Measurements from ENCODE around the gene HTT. TPM values are rescaled to one million over a fixed set of nuclear protein-coding genes. Genes with fewer than 3 reads are reported as not detected.

HTT gene
- total RNA-seq, 1 donor from 2014 or later = 43.8 TPM

DNA sequence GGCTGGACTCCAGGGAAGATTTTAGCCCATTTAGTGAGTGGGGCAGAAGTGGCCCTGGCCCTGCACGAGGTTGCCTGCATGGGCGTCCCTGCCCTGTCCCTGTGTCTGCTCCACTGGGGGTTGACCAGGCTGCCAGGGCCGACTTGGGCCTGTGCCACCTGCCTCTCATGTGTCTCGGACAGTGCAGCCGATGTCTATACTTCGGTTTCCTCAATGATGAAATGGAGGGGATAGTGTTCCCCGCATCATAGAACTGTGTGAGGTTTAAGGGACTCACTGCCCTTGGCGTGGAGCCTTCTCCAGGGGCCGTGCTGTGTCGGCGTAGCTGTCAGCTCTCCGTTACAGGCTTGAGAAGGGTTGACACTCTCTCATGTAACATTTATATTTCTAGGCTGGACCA is 147.5 kb downstream of the HTT start:
- no peak for DNase-seq (ENCODE audit: low read depth)
- Histone ChIP-seq H3K36me3 (ENCODE audit: control insufficient read depth, insufficient read depth, low read length) (peaks cover 2% of the 10 kb centered on the region), H3K27me3 (ENCODE audit: control insufficient read depth, insufficient read depth, low read length) (no peaks in the 10 kb centered on the region), H3K4me3 (ENCODE audit: low read depth, low read length) (no peak overlapping the region)
- TF ChIP-seq, protein P1, sequence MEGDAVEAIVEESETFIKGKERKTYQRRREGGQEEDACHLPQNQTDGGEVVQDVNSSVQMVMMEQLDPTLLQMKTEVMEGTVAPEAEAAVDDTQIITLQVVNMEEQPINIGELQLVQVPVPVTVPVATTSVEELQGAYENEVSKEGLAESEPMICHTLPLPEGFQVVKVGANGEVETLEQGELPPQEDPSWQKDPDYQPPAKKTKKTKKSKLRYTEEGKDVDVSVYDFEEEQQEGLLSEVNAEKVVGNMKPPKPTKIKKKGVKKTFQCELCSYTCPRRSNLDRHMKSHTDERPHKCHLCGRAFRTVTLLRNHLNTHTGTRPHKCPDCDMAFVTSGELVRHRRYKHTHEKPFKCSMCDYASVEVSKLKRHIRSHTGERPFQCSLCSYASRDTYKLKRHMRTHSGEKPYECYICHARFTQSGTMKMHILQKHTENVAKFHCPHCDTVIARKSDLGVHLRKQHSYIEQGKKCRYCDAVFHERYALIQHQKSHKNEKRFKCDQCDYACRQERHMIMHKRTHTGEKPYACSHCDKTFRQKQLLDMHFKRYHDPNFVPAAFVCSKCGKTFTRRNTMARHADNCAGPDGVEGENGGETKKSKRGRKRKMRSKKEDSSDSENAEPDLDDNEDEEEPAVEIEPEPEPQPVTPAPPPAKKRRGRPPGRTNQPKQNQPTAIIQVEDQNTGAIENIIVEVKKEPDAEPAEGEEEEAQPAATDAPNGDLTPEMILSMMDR (IDR thresholded peaks at IDR 0.05; ENCODE audit: insufficient read depth, low read length, poor library complexity, severe bottlenecking) = no peak

DNA sequence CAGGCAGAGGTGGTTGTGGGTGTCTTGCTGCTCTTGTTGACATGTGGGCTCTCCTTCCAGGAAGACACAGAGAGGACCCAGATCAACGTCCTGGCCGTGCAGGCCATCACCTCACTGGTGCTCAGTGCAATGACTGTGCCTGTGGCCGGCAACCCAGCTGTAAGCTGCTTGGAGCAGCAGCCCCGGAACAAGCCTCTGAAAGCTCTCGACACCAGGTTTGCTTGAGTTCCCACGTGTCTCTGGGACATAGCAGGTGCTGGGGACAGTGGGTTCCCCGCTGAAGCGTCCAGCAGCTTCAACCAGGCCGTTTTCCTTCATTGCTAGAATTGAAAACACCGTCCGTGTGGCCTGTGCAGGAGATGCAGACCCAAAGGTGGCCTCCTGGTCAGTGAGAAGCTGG is 148.9 kb downstream of the HTT start:
- H3K27me3 ChIP-seq (ENCODE audit: control insufficient read depth, insufficient read depth, low read length) = no peaks in the 10 kb centered on the region
- H3K4me3 ChIP-seq (ENCODE audit: low read depth, low read length) = no peak overlapping the region
- H3K36me3 ChIP-seq (ENCODE audit: control insufficient read depth, insufficient read depth, low read length) = peaks cover 2% of the 10 kb centered on the region
- no peak for DNase-seq (ENCODE audit: low read depth)
- TF ChIP-seq, protein P1 (IDR thresholded peaks at IDR 0.05; ENCODE audit: insufficient read depth, low read length, poor library complexity, severe bottlenecking) = no peak

DNA sequence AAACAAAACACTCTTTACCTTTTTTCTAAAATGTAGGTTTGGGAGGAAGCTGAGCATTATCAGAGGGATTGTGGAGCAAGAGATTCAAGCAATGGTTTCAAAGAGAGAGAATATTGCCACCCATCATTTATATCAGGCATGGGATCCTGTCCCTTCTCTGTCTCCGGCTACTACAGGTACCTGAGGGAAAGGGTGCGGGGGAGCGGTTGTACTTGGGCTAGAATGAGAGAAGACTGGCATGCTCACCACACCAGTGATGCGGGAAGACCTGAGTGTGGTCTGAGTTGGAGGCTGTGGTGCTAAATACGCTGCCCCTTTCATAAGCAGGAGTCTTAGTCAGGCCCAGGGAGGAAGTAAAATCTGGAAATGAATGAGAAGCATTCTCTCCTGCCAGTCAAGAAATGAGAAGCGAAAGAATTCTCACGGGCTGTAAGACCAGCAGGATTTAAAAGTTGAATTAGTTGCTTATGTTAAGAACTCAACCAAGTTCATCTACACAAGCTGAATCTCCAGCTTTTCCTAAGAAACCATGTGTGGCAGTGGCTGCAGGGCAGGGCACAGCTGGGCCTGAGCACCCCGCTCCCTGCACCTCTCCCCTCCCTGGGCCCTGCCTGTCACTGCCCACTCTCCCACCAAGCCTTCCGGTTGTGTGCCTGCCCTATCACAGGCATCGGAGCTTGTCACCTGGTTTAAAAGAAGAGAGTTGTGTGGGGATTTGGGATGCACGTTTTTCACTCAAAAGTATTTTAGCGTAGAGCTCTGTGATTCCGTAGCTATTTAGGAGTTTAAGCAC is 149.7 kb downstream of the HTT start:
- Histone ChIP-seq H3K27me3 (ENCODE audit: control insufficient read depth, insufficient read depth, low read length) (no peaks in the 10 kb centered on the region), H3K36me3 (ENCODE audit: control insufficient read depth, insufficient read depth, low read length) (peaks cover 6% of the 10 kb centered on the region), H3K4me3 (ENCODE audit: low read depth, low read length) (no peak overlapping the region)
- no peak for DNase-seq (ENCODE audit: low read depth)
- TF ChIP-seq, protein P1 (IDR thresholded peaks at IDR 0.05; ENCODE audit: insufficient read depth, low read length, poor library complexity, severe bottlenecking) = no peak

DNA sequence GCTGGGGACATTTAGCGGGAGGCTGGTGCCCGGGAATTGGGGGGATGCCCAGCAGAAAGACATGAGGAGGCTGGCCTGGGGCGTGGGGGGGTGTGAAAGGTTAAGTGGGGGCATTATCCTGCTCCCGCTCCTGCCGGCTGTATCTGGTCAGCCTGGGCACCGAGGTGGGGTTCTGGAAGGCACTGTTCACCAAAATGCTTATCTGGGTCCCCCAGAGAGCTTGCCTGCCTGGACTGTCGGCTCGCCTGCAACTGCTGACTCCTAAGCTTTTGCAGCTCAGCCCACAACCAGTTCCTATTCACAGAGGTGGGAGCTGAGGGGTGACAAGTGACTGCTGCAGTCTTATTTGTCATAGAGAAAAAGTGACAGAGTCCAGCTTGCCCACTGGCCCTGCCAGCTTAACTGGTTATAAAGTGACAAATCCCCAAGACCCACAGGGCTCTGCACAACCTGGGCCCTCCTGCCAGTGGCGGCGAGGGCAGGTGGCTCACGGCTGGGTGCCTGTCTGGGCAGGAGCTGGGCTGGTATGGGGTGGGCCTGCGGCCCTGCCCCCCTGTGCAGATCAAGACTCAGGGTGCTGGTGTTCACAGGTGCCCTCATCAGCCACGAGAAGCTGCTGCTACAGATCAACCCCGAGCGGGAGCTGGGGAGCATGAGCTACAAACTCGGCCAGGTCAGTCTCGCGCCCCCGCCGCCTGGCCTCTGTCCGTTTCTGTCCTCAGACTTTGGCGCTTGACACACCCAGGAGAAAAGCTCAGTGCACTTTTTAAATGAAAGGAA is 150.8 kb downstream of the HTT start:
- DNase-seq (ENCODE audit: low read depth) = no peak

DNA sequence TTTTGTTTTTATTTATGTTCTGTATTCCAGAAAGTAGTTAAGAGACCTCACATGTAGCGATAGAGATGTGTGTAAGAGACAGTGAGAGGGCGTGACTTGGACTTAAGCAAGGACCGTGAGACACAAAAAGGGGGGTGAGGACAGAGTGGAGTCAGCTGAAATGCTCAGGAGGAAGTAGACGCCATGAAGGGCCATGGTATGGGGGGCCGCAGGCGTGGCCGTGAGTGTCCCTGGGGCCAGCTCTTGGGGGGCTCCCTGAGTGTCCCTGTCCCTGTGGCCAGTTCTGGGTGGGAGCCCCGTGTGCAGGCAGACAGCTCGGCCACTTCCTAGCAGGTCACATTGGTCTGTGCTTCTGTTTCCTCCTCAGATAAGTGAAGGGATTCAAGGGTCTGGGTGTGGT is 151.5 kb downstream of the HTT start:
- Histone ChIP-seq H3K4me3 (ENCODE audit: low read depth, low read length) (no peak overlapping the region), H3K27me3 (ENCODE audit: control insufficient read depth, insufficient read depth, low read length) (no peaks in the 10 kb centered on the region), H3K36me3 (ENCODE audit: control insufficient read depth, insufficient read depth, low read length) (peaks cover 7% of the 10 kb centered on the region)
- DNase-seq (ENCODE audit: low read depth) = no peak
- TF ChIP-seq, protein P1 (IDR thresholded peaks at IDR 0.05; ENCODE audit: insufficient read depth, low read length, poor library complexity, severe bottlenecking) = no peak

More for the DNA sequence above, 150.8 kb downstream of the HTT start:
- H3K4me3 ChIP-seq (ENCODE audit: low read depth, low read length) = no peak overlapping the region
- no peaks in the 10 kb centered on the region for H3K27me3 ChIP-seq (ENCODE audit: control insufficient read depth, insufficient read depth, low read length)
- peaks cover 7% of the 10 kb centered on the region for H3K36me3 ChIP-seq (ENCODE audit: control insufficient read depth, insufficient read depth, low read length)
- TF ChIP-seq, protein P1 (IDR thresholded peaks at IDR 0.05; ENCODE audit: insufficient read depth, low read length, poor library complexity, severe bottlenecking) = no peak

Data from kidney epithelial cell (primary cell).